HL-60 (cell line): ENCODE measurements around the gene DMD.

Source experiments
- DNase-seq, 2 experiments: peaks; one replicate each; pipeline ENCODE4 v3.0.0-alpha.2; 2010 to 2020; ENCODE audit warnings: low read depth in 1 of 2, low spot score in 1 of 2
- H3K27ac ChIP-seq: fragments of 250-450 bp; sonication (Bioruptor Pico); replicated peaks from 2 replicates; pipeline ENCODE4 v1.5.1; 2020; ENCODE audit warnings: mild to moderate bottlenecking, moderate library complexity
- H3K27me3 ChIP-seq: fragments of 250-450 bp; sonication (Bioruptor Pico); 2 replicates; pipeline ENCODE4 v1.5.1; 2021; ENCODE audit warnings: mild to moderate bottlenecking, moderate library complexity; ENCODE audit not compliant: insufficient read depth, poor library complexity, severe bottlenecking
- H3K4me3 ChIP-seq: replicated peaks from 2 replicates; pipeline ENCODE4 v1.5.1; 2011; ENCODE audit warnings: mild to moderate bottlenecking, control low read depth, low read length; ENCODE audit not compliant: insufficient read depth
- CTCF ChIP-seq: IDR thresholded peaks from one replicate; pipeline ENCODE4 v1.5.1; 2011; ENCODE audit warnings: low read length, control low read depth, inconsistent platforms; ENCODE audit not compliant: insufficient read depth
- GABPA ChIP-seq: IDR thresholded peaks from 2 replicates; pipeline ENCODE4 v1.6.1; 2012; ENCODE audit warnings: low read depth
- POLR2AphosphoS5 ChIP-seq: IDR thresholded peaks from 2 replicates; pipeline ENCODE4 v1.6.1; 2012; ENCODE audit warnings: low read depth
- SPI1 ChIP-seq: IDR thresholded peaks from 2 replicates; pipeline ENCODE4 v1.6.1; 2012; ENCODE audit warnings: low read depth, mild to moderate bottlenecking, borderline replicate concordance
- long read RNA-seq: library from polyadenylated mRNA; unstranded; transcript quantifications from one replicate; pipeline ENCODE4 v2.0.0, GENCODE V29; 2020
- TF ChIP-seq, protein P1 (sequence below): IDR thresholded peaks from 2 replicates; pipeline ENCODE4 v1.6.1; 2012; ENCODE audit warnings: low read depth; ENCODE audit not compliant: insufficient replicate concordance

DMD gene
- long read RNA-seq, result 0 reads

DNA sequence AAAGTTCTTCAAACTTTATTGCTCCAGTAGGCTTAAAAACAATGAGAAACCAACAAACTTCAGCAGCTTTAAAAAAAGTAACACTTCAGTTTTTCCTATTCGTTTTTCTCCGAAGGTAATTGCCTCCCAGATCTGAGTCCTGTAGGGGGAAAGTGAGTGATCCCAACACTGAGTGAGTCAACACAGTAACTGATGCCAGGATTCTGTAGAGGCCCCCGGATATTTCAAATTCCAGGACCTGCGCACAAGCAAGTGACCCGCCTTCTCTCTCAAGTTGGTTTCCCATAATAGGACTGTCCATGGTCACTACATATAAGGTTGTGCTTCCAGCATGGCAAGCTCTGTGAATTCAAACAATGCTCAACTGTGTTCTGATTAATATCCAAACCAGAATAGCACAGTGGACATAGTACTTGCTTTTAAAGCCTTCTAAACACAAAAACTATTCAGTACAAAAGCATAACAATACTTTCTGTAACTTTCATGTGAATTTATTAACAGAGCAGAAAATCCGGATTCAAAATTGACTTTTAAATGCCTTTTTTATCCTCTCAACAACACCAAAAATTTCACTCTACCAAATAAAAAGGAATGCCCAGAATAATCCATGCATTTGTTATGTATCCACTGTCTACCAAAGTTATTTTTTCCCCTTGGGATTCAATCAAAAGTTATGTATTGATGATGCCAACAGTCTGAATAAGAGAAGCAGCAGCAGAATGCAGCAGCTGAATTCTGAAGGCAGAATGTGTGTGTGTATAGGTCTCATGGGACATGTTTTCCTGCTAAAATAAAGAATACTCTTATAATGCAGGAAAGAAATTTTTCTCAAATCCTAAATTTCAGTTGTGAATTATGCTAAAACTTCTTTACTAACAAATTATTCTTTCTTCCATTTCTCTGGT is at the start of gene DMD:
Gene DMD, minus strand, starts transcription at position 194 of the 905 bp plus-strand sequence. CDS start 237 bp downstream, outside the sequence.
- Histone ChIP-seq H3K4me3 (no peak within 1 kb of the TSS), H3K27me3 (no peaks in the 10 kb centered on the region), H3K27ac (no peak within 1 kb of the TSS)
- no peak for DNase-seq
- TF ChIP-seq POLR2AphosphoS5 (no peak), CTCF (no peak), GABPA (no peak), SPI1 (no peak)
- TF ChIP-seq, protein P1, sequence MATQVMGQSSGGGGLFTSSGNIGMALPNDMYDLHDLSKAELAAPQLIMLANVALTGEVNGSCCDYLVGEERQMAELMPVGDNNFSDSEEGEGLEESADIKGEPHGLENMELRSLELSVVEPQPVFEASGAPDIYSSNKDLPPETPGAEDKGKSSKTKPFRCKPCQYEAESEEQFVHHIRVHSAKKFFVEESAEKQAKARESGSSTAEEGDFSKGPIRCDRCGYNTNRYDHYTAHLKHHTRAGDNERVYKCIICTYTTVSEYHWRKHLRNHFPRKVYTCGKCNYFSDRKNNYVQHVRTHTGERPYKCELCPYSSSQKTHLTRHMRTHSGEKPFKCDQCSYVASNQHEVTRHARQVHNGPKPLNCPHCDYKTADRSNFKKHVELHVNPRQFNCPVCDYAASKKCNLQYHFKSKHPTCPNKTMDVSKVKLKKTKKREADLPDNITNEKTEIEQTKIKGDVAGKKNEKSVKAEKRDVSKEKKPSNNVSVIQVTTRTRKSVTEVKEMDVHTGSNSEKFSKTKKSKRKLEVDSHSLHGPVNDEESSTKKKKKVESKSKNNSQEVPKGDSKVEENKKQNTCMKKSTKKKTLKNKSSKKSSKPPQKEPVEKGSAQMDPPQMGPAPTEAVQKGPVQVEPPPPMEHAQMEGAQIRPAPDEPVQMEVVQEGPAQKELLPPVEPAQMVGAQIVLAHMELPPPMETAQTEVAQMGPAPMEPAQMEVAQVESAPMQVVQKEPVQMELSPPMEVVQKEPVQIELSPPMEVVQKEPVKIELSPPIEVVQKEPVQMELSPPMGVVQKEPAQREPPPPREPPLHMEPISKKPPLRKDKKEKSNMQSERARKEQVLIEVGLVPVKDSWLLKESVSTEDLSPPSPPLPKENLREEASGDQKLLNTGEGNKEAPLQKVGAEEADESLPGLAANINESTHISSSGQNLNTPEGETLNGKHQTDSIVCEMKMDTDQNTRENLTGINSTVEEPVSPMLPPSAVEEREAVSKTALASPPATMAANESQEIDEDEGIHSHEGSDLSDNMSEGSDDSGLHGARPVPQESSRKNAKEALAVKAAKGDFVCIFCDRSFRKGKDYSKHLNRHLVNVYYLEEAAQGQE, result no peak

DNA sequence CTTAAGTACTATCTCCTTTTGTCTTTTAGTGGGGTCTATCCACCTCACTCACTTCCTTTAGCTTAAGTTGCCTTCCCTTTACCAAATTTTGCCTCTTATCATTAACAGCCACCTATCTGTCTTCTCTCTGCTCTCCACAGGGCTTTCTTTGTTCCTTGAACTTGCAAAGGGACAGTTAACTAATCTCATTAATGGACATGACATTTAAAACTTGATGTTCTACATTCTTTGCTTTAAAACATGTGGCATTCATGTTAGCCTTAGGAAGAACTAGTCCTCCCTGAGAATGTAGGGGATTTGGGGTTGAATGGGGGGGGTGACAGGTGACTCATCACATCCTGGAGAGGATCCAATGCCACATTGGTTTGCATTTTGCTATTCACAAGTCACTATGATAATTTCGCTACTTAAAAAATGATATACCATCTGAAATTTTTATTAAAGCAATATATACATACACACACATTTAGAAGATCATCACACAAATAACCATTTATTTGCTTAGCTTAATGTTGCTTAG is 41.0 kb upstream of the DMD start:
- no peak for DNase-seq
- no peak overlapping the region for H3K27ac ChIP-seq
- TF ChIP-seq CTCF (no peak), GABPA (no peak), POLR2AphosphoS5 (no peak), SPI1 (no peak)
- TF ChIP-seq, protein P1, result no peak
- no peaks in the 10 kb centered on the region for H3K27me3 ChIP-seq
- no peak overlapping the region for H3K4me3 ChIP-seq

GRCh38 chrX:33218819-33219218 is 7.5 kb upstream of the DMD start:
- TF ChIP-seq CTCF (no peak), SPI1 (no peak), GABPA (no peak), POLR2AphosphoS5 (no peak)
- TF ChIP-seq, protein P1, result no peak
- no peak overlapping the region for H3K4me3 ChIP-seq
- no peak for DNase-seq
- no peak overlapping the region for H3K27ac ChIP-seq
- H3K27me3 ChIP-seq, result no peaks in the 10 kb centered on the region
